Stimulated activated CD8-positive, alpha-beta memory T cell treated with anti-CD3 and anti-CD28 coated beads, Interleukin-2, amount 100 ng/mL, for 48 hours (primary cell): ENCODE measurements around the gene NETO1.

Source experiments
- DNase-seq, 2 donors: peaks; one replicate each; pipeline ENCODE4 v3.0.0-alpha.2; 2020; ENCODE audit warnings: low read depth in 2 of 2

The NETO1 gene

GRCh38 chr18:72846736-72847533 lies 20.9 kb downstream of the NETO1 start:
- no peak for DNase-seq

DNA sequence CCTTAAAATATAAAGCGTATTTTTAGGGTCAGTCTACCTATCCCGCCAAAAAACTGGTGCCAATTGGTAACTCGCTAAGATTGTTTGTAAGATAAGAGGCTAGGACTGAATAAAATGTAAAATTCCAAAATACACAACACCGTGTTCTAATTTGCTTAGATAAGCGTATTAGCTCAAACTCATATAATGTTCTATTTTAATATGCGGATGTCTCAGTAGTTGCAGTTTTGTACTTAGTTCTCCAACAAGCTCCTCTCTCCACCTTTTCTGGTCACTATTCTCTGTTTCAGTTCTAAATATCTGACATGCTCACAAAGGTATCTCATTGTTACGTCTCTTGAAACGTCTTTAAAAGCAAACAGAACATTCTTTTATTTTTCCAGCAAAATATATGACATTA lies 24.0 kb downstream of the NETO1 start:
- DNase-seq, result no peak

DNA sequence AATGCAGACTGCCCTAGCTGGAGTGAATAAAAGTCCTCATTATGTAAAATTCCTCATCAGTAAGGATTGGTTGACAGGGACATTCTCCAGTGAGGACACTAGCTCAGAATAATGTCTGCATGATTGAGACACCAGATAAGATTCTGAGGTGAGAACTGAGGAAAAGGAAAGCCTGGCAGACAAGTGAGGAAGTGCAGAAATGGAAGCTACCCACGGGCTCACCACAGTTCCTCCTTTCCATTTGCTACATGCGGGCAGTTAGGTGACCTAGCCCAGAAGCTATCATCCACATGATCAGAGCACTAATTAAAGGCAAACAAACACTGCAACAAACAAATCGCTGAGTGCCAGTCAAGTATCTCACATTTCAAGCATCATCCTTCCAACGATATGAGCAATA lies 27.7 kb downstream of the NETO1 start:
- no peak for DNase-seq

- no peak for DNase-seq
Observed at GRCh38 chr18:72834731-72835130, 33.1 kb downstream of the NETO1 start.

- DNase-seq, result no peak
Observed at GRCh38 chr18:72833471-72833870, 34.3 kb downstream of the NETO1 start.

DNA sequence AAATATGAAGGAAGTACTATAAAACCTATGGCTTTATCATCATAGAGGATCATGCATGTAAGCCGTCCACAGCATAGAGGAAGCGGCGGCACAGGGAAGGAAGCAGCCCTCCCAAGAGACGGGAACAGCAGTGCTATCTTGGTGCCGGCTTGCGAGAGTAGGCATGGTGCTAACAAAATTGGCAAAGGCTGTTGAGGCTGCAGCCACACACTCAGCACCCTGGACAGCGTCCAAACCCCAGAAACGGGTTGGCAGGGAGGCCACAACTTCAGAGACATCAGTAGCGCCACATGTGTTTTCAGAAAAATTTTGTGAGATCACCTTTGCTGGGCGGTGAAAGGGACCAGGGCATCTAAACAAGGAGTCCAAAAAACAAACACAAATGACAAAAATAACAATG lies 37.7 kb downstream of the NETO1 start:
- no peak for DNase-seq

DNA sequence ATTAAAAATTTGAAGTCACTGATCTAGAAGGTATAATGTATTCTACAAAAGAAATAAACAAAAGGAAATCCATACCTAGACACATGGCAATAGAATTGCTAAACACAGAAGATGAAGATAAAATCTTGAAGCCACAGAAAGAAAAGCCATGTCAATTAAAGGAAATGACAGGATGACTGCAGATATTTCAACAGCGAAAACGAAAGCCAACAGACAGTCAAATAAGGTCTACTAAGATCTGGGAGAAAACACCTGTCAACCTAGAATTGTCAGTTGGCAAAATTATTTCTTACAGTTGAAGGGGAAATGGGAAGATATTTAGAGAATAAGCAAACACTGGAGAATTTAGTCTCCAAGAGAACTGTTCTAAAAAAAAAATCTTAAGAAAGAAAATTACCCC lies 39.2 kb downstream of the NETO1 start:
- DNase-seq, result no peak

DNA sequence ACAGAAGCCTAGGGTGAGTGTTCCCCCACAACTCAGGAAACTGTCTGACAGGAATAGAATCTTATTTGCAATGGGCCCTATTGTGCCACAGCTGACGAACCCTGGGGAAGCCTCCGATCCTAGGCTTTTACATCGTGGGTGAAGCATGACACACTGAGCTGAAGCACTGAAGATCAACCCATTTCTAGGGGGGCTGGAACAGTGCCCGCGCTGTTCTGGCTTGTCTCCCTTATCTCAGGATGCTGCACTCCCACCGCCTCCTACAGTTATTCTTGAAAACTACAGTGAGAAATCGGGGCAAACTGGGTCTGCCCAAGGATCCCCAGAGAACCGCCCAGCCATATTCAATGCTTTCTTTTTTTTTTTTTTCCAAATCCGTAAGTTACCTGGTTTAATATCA lies 41.1 kb downstream of the NETO1 start:
- DNase-seq, result no peak

DNA sequence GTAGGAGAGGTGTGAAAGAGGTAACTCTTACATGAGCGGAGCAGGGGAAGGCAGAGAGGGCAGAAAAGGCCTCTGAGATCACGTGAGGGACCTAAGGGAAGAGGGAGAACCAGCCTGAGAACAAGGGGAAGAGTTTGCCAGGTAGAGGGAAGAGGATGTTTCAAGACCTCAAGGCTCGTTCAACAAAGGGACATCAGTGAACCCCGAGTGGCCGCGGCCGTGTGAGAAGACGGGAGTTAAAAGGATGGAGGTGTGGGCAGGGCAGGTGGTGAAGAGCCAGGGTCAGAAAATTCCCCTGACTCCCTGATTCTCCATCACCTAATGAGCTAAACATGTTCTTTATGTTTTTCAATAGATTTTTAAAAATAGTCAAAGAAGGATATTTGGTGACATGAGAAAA lies 44.4 kb downstream of the NETO1 start:
- DNase-seq, result no peak

DNA sequence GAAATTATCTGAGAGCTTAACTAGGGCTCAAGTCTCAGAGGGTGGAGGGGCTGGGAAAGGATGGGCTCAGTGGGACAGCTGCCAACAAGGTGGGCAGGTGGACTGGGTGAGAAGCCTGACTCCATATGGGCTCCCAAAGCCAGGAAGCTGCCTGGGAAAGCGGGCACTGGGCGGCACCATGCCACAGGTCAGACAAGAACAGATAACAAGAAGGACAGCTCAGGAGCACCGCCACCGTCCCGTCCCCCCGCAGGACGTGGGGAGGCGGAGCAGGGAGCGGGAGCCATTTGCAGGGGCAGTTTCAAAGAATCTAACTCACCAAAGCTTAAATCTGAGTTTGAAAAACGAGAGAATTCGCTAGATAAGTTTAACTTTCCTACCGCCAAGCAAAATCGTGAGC lies 45.6 kb downstream of the NETO1 start:
- DNase-seq, result no peak

GRCh38 chr18:72820571-72820970 lies 47.2 kb downstream of the NETO1 start:
- no peak for DNase-seq

- no peak for DNase-seq
Observed at GRCh38 chr18:72819050-72819449, 48.7 kb downstream of the NETO1 start.

DNA sequence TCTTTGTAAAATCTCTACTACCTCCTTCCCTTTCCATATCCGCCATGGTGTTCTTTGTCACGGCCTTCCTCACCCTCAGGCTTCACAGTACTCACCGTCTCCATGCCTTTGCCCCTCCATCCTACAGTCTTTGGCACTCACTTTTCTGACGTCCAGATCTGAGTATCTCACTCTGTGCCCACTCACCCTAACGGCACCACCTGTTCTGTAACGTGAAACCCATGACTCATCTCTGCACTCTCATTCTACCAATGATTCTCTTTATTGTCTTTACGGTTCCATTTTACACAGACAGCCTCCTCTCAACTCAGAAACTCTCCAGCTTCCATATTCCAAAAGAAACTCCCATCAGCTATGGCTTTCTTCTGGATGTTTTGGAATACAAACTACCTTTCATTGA lies 56.7 kb downstream of the NETO1 start:
- no peak for DNase-seq

DNA sequence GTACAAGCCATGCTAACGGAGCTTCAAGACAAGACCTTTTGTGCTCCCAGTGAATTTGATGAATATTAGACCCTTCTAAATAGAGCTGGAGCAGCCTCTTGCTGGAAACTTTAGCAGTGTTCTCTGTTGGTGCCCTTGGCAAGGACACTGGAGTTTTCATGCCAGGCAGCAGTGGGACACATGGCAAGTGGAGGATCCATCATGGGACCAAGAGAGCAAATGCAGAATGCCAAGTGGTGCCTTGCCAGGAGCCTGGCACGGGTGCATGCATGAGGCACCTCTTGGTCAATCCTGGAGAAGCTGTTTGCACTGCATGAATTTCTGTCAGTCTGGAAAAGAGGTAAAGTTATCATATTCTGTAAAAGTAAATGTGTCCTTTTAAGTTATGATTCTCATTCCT lies 59.1 kb downstream of the NETO1 start:
- no peak for DNase-seq

DNA sequence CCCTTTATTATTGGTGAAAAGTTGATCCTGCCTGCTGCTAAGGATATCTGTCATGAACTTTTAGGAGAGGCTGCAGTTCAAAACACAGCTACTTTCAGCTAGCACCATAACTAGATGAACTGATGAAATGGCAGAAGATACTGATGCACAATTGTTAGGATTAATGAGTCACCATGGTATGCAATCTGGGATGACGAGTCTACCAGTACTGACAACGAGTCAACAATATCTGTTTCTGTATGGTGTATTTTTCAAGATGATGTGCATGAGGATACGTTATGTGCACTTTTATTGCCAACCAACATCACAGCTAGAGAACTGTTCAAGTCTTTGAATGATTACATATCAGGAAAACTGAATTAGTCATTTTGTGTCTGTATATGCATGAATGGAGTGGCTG lies 68.7 kb downstream of the NETO1 start:
- no peak for DNase-seq

DNA sequence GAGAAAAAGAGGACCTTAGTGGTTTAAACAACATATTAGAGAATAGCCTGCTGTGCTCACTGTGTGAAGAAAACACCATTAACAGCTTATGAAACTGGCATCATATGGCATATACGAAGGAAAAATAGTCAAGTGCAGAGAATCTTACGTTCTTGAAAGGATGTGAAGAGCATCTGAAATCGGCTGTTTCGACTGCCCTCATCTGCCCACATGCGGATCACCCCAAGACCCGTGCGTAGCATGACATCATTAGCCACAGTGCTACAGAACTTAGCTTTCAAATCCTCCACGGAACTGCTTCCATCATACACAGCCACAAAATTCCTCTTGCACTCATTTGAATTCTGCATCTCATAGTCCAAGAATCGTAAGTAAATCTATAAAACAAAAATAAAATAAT lies 84.3 kb downstream of the NETO1 start:
- DNase-seq, result no peak

GRCh38 chr18:72774914-72775313 lies 92.9 kb downstream of the NETO1 start:
- no peak for DNase-seq

DNA sequence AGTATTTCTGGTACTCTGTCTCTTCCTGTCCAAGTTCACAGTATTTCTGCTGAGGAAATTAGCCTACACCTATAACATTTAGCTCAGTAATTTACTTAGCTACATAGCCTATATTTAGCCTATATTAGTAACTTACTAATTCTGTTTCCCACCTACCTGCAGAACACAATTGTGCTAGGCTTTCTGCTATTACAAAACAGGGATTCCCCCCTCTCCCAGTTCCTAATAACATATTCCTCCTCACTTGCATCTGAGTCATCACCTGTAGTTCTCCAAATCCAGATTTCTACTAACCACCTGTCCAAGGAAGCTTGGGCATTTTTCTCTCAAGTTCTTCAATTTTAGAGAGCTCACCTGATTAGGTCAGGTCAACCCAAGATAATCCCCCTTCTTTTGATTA lies 94.9 kb downstream of the NETO1 start:
- DNase-seq, result no peak

DNA sequence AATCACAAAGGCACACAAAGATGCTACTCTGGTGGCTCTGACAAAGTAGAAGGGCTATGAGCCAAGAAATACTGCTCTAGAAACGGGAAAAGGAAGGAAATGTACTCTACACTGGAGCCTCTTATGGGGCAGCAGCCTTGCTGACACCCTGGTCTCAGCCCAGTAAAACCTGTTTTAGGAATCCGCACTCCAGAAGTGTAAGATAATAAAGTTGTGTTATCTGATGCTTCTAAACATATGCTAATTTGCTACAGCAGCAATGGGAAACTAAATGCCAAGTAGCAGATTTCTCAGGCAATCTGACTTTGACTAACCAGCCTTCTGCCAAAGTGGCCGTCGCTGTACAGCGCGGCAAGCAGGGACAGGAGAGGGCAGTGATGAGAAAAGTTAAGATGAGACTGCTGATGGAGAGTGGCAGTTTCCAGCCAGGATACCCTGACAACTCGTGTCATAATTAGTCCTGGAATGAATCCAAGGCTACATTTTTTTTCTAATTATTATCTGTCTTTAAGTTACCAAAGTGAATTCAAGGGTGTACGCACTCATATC lies 99.0 kb downstream of the NETO1 start:
- DNase-seq, result no peak

DNA sequence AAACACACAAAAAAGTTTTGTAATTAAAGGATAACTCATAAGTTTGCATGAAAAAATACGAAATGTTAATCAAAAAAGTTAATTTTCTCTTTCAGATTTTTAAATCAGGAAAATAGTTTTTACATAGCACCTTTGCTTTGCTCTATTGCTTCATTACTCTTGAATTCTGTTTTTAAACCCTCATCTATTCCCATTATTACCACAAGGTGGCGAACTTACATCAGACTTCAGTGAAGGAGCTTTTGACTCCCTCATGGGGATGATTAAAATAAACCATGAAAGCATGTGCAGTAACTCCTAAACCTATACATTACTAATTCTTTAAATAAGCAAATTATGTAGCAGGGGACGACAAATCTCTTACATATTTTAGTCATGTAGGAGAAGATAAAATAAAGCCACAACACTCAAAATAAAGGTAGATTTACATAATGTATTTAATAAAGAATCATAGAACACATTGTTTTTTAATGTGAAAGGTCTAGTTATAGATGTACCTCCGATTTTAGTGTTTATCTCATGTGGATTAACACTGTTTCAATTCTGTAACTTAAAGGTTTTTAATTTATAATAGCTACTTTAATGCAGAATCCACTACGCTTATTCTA lies 105.2 kb downstream of the NETO1 start:
- DNase-seq, result no peak

DNA sequence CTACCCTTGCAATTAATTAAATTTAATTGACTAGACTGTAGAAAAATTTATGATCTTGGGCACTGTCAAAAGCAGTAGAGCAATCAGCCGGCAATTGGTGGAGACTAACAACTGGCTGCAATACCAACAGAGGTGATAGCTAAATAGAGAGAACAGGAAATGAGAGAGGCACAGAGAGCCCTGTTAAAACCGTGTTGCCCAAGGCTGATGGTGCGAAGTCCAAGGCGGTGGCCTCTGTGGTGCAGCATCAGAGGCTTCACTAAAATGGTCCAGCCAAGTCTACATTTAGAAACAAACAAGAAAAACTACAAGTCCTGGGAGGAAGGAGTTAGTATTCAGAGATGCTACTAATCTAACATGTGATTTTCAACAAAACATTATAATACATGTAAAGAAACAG lies 115.6 kb downstream of the NETO1 start:
- DNase-seq, result no peak

DNA sequence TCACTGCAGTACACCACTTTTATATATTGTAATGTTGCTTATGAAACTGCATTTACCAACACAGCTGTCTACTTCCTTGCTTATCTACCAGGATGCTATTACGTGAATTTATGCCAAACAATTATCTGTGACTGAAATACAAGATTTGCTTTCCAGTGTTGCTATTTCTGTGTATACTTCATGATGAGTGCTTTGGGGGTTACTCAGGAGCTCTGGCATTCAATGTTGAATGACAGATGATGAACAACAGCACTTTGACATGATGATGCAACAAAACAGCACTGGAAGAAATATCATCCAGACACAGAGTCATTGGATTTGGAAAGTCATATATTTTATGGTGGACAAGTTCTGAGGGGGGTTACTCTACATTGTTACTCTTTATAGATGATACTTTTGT lies 125.8 kb downstream of the NETO1 start:
- DNase-seq, result no peak

DNA sequence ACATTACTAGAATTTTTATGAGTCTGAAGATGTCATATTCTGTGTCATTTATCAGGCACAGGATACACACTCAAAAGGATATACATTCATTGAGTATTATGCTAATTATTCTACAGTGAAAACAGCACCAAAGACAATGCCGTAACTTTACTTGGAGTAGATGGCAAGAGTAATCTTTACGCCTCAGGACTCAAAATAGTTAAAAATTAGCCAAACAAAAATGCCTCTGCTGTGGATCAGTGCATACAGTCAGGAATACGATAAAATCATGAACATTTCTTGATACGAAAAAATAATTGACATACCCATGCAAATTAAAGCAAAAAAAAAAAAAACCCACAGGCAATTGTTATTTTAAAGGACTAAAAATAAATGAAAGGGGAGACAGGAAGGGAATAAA lies 129.7 kb downstream of the NETO1 start:
- DNase-seq, result no peak

DNA sequence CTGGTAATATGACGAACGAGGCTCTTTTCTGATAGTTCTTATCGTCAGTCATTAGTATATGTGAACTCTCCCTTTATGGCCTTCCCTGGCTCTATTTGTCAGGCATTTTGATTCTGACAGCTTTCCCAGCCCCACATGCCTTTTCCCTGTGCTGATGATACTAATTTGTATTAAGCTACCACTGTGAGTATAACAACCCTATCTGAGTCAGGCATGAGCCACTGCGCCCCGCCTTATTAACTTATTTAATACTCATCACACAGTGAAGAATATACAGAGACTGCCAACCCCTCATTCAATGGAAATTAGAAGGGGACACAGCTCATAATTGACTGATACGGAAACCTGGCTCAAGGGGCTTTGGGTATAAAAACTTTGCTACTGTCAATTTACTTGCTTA lies 140.0 kb downstream of the NETO1 start:
- no peak for DNase-seq
